ENCODE results near the gene CD302. TPM values are rescaled to one million over a fixed set of nuclear protein-coding genes. Genes with fewer than 3 reads are reported as not detected.

Gene CD302
- total and polyA plus RNA-seq, 2 of the 4 experiments (the other 2 are of a cell fraction) = 3.8 to 4.0 TPM

DNA sequence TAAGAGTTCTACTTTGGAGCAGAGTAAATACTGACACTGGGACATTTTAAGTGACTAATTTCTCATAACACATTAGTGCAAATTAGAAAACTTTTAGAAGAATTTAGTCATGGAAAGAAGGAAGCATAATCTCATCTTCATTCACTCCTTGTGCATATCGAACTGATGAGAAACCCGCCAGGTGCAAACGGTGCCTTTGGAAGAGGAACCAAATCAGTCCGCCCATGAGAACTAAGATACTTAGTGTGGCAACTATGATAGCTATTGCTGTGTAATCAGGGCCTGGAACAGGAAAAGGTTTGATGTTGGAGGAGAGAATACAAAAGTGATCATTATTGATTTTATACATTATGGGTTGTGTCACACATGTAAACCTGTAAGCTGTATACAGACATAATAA, 6.9 kb upstream of the CD302 start:
- H4K20me1 ChIP-seq (ENCODE audit: insufficient read depth, low read length) = no peaks in the 10 kb centered on the region
- ATAC-seq (ENCODE audit: low read depth) = no peak
- no peaks in the 10 kb centered on the region for H3K36me3 ChIP-seq (ENCODE audit: control insufficient read depth, insufficient read depth, low read length)
- no peak overlapping the region for H3K18ac ChIP-seq (ENCODE audit: low read depth, low read length)
- no peak overlapping the region for H3K4ac ChIP-seq (ENCODE audit: low read depth, low read length)
- ChIA-PET CTCF (no interaction called here), POLR2A (ENCODE audit: unreplicated experiment) (no interaction called here)
- no TSS peak for BruUV-seq (replicated peaks)
- no peak overlapping the region for H3K4me3 ChIP-seq (ENCODE audit: insufficient read depth, low read depth, low read length)
- H2AK9ac ChIP-seq (replicated peaks; ENCODE audit: low read depth, low read length, poor library complexity) = no peak overlapping the region
- no peaks in the 10 kb centered on the region for H3K4me1 ChIP-seq (ENCODE audit: control insufficient read depth, insufficient read depth, low read length)
- H2BK120ac ChIP-seq (ENCODE audit: low read depth, low read length) = no peak overlapping the region
- H3K4me2 ChIP-seq (ENCODE audit: low read depth, low read length) = no peak overlapping the region
- no peaks in the 10 kb centered on the region for H3K9me3 ChIP-seq (ENCODE audit: control insufficient read depth, insufficient read depth, low read length)
- dilution Hi-C loops (cut with HindIII; ENCODE audit: low sequenced_read_pairs, unreplicated experiment) (no loop called here), in situ Hi-C loops (cut with MboI; ENCODE audit: low sequenced_read_pairs) (no loop called here), intact Hi-C loops (cut with micrococcal nuclease) (loop anchor here (10.0 kb wide), 2 partner anchors 670 to 900 kb away; no protein-coding TSS in a partner anchor)
- no peak overlapping the region for H4K8ac ChIP-seq (ENCODE audit: low read depth in 2 of 2, low read length in 2 of 2)
- no peak overlapping the region for H2BK15ac ChIP-seq (ENCODE audit: low read depth, low read length)
- no peak overlapping the region for H2AFZ ChIP-seq (replicated peaks; ENCODE audit: low read length, poor library complexity)
- no peak overlapping the region for H2BK20ac ChIP-seq (ENCODE audit: low read depth, low read length)
- no peak overlapping the region for H4K5ac ChIP-seq (ENCODE audit: low read depth, low read length)
- H2AK5ac ChIP-seq (ENCODE audit: low read depth, low read length) = no peak overlapping the region
- H3K9me1 ChIP-seq (ENCODE audit: insufficient read depth, low read length) = no peaks in the 10 kb centered on the region
- no peak for DNase-seq
- H3K56ac ChIP-seq (ENCODE audit: extremely low read depth, insufficient read depth, low read length) = no peak overlapping the region
- H3K9ac ChIP-seq (ENCODE audit: low read depth, low read length) = no peak overlapping the region
- H2BK5ac ChIP-seq (ENCODE audit: low read depth, low read length, poor library complexity, severe bottlenecking) = no peak overlapping the region
- H3K14ac ChIP-seq (replicated peaks; ENCODE audit: low read depth, low read length) = no peak overlapping the region
- no CpG with 5 or more reads among the region's 4 CpGs for WGBS, 2 experiments (ENCODE audit: extremely low coverage in 2 of 2, insufficient read length in 1 of 2)
- H3K27ac ChIP-seq (ENCODE audit: insufficient read depth, low read length) = no peak overlapping the region
- TF ChIP-seq RAD21 (IDR thresholded peaks at IDR 0.05; ENCODE audit: low read length) = no peak
- TF ChIP-seq, protein P1, sequence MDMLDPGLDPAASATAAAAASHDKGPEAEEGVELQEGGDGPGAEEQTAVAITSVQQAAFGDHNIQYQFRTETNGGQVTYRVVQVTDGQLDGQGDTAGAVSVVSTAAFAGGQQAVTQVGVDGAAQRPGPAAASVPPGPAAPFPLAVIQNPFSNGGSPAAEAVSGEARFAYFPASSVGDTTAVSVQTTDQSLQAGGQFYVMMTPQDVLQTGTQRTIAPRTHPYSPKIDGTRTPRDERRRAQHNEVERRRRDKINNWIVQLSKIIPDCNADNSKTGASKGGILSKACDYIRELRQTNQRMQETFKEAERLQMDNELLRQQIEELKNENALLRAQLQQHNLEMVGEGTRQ (IDR thresholded peaks at IDR 0.05; ENCODE audit: low read depth, low read length) = no peak
- no peak for TF ChIP-seq POLR2A (IDR thresholded peaks at IDR 0.05; ENCODE audit: low read depth, low read length)
- no peak for TF ChIP-seq CHD1 (IDR thresholded peaks at IDR 0.05; ENCODE audit: low read depth, low read length)
- no peak for TF ChIP-seq SMC3 (IDR thresholded peaks at IDR 0.05; ENCODE audit: low read depth, low read length)
- TF ChIP-seq MXI1 (IDR thresholded peaks at IDR 0.05; ENCODE audit: borderline replicate concordance, low read depth, low read length) = no peak
- TF ChIP-seq, protein P2, sequence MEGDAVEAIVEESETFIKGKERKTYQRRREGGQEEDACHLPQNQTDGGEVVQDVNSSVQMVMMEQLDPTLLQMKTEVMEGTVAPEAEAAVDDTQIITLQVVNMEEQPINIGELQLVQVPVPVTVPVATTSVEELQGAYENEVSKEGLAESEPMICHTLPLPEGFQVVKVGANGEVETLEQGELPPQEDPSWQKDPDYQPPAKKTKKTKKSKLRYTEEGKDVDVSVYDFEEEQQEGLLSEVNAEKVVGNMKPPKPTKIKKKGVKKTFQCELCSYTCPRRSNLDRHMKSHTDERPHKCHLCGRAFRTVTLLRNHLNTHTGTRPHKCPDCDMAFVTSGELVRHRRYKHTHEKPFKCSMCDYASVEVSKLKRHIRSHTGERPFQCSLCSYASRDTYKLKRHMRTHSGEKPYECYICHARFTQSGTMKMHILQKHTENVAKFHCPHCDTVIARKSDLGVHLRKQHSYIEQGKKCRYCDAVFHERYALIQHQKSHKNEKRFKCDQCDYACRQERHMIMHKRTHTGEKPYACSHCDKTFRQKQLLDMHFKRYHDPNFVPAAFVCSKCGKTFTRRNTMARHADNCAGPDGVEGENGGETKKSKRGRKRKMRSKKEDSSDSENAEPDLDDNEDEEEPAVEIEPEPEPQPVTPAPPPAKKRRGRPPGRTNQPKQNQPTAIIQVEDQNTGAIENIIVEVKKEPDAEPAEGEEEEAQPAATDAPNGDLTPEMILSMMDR (conservative IDR thresholded peaks at IDR 0.05; ENCODE audit: low read depth, low read length) = no peak
- TF ChIP-seq RCOR1 (IDR thresholded peaks at IDR 0.05; ENCODE audit: insufficient replicate concordance, low read length) = no peak
- TF ChIP-seq CEBPB (IDR thresholded peaks at IDR 0.05; ENCODE audit: low read depth, low read length) = no peak
- no peak for TF ChIP-seq MAZ (IDR thresholded peaks at IDR 0.05; ENCODE audit: borderline replicate concordance, low read depth, low read length)
- no peak for TF ChIP-seq FOS (IDR thresholded peaks at IDR 0.05; ENCODE audit: low read depth, low read length)
- no peak for TF ChIP-seq NFE2L2 (IDR thresholded peaks at IDR 0.05; ENCODE audit: low read depth, low read length)
- no peak overlapping the region for H3K23ac ChIP-seq (ENCODE audit: low read depth, low read length)
- H4K91ac ChIP-seq (ENCODE audit: insufficient read depth, low read depth, low read length) = no peak overlapping the region
- H3K79me1 ChIP-seq (ENCODE audit: low read depth in 1 of 2, low read length in 2 of 2) = no peaks in the 10 kb centered on the region
- peaks cover 12% of the 10 kb centered on the region for H3K27me3 ChIP-seq (ENCODE audit: control insufficient read depth, insufficient read depth, low read length)
